GM19324 (cell line): ENCODE measurements around the gene LYRM4.

ENCODE experiments used
- ATAC-seq: cut with Tn5 transposase; IDR thresholded peaks from one replicate; pipeline ENCODE4 v1.9.1; 2021; ENCODE audit warnings: mild to moderate bottlenecking, moderate library complexity; ENCODE audit not compliant: unreplicated experiment, low FRiP score

The LYRM4 gene

DNA sequence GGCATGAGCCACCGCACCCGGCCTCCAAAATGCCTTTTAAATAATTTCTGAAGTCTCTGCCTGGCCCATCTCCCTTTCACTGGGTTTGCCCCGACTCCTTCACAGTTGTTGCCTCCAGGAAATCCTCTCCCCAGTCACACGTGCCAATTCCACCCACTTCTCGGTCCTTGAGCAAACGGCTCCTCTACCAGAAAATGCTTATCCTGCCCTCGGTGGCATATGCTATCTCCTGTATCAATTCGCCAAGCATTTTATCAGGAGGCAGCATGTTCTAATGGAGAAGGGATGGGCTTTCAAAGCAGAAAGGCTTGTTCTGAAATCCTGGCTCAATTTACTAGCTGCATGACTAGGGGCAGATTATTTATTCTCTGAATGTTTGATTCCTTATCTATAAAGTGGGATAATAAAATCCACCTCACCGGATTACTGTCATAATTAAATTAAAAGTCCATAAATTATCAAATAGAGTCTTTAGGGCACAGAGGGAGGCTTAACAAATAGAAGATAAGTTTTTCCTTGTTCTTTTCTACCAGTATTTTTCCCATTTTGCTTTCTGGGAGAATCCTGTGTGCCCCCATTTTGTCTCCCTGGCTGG is 109.3 kb downstream of the LYRM4 start:
- no peak for ATAC-seq

DNA sequence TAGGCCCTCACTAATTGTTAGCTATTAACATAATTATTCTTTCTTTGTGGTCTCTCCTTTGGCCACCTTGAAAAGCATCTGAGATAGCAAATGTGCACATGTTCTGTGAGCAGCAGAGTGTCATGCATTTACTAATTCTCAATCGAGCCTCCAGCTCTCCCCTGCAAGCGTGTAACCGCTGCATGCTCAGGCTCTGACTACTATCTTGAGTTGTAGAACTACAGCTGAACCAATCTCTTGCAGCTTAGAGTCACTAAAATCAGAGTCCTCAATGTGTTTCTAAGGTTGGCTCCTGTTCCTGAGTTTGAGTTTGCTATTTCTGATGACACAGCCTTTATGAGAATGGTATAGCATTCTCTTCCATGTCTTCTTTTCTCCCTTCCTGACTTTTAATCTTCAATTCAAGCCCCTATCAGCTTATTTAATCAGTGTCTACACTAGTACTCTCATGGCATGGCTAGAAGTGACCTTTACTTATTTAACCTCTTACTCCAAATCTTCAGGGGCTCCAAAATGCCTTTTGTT is 110.1 kb downstream of the LYRM4 start:
- no peak for ATAC-seq

DNA sequence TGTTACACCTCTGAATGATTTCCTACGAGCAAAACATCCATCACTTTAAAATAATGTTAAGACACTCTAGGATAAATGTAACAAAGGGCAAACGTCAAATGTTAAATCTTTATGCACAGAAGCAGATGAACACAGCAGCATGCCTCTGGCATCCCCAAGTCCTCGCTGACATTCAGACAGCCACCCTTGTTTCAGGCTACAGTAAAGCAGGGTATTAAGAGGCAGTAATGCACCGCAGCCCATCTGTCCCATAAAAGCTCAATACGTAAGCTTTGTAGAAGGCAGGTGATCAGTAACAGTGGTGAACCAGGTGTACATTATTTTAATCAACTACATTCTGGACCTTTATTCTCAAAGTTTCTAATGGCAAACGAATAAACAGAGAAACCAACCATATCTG is 110.9 kb downstream of the LYRM4 start:
- ATAC-seq: no peak

DNA sequence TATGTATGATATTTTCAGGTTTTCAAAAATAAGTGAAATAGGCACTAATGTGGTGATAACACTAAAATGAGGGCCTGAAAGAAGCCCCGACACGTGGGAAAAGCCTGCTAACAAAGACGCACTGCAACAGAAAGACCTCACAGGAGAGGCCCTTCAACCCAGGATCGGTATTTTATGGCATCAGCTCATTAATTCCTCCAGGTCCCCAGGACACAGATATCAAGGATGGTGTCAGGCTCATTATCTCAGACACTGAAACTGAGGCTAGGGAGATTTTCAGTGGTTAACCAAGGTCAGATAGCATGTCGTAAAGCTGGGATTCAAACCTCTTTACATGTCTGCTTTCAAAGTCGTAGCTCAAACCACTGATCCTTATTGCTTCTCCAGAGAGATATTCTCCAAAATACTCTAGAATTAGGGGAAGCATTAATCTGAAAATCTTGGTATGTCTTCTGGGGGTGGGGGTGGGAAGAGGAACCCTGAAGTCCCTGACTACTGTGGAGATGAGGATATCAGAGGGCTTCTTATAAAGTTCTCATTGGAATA is 111.5 kb downstream of the LYRM4 start:
- ATAC-seq: no peak

DNA sequence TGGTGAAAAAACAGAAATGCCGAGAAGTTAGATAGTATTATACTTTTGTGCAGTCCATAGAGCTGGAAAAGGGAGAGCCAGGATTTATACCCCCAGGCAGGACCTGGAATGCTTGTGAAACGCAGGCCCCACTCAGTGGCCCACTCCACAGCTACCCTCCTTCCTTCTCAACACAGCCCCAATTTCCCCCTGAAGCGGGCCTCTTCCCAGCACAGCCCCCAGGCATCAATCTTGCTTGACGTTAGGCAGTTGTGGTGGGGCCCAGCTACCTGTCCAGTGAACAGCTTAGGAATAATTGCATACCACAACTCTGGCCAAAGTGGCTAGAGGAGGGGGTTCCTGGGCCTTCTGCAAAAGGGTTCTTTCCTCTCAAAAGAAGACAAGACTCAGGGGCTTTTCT is 114.4 kb downstream of the LYRM4 start:
- no peak for ATAC-seq

DNA sequence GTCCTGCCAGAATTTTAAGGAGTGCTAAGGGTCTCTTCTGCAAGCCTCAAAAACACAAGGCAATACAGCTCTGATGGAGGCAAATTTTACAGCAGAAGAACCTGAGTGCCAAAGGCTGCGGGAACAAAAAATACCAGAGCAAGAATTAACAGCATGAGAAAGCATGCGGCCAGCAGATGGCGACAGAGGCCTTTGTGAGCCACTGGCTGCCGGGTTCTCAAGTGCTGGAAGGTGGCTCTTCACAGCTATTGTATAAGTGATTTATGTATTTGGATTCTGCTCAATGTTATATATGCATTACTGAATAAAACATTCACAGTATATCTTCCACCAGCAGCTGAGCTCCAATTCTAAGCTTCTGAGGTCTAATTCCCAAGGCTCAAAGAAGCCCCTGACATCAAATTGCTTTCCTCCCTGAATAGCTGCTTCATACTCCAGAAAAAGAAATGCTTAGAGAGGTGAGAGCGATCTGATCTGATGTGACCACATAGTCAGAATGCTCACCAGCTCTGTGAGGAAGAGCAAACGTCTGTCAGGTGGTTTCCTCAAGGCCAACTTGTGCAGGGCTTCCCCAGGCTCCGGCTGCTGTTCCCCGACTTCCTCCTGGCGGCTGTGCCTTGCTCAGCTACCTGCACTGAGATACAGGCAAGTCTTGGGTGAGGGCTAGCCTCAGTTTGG is 117.0 kb downstream of the LYRM4 start:
- no peak for ATAC-seq

DNA sequence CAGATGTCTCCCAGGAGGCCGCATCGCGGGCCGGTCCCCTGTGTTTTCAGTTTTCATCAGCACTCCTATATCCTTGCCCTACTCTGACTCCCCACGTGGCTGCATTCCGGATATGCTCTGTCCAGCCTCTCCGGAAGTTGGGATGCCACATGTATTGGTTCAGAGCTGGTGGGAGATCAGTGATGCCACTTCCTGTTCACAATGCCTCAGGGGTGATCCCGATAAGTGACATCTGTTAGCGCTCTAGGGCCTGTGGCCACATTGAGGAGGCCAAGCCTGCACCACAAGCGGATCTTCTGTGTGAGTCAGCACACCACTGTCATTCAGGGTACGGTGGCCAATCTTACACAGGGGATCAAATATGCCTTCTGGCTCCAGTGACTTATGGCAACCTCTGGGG is 117.8 kb downstream of the LYRM4 start:
- ATAC-seq: no peak

DNA sequence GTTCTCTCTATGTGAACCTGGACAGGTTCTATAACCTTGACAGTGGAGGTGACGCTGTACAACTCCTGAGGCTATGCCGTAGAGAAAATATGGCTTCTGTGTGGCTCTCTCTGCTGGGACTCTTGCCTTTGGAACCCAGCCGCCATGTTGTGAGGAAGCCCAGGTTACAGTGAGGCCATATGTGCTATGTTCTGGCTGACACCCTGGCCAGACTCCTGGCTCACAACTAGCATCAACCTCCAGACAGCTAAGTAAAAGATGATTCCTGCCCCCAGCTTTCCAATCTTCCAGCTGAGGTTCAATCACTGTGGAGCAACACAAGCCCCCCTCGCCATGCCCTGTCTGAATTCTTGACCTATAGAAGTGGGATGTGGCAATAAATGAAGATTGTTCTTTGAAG is 118.6 kb downstream of the LYRM4 start:
- no peak for ATAC-seq

DNA sequence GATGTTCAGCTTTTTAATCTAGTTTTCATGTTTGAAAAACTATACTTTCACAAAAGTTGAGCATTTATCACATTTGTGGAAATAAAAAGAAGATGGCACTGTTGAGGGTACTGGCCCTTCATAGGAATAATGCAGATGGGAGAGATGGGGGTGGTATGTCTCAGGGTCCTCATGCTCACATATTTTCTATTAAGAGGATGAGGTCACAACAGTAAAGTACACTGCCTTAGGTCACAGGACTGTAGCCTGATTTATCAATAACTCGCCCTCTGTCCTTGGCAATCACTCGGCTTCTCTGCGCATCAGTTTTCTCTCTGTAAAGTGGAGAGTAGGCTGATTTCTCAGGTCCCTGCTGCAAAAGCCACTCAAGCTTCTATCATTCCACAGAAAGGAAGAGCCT is 119.7 kb downstream of the LYRM4 start:
- no peak for ATAC-seq

DNA sequence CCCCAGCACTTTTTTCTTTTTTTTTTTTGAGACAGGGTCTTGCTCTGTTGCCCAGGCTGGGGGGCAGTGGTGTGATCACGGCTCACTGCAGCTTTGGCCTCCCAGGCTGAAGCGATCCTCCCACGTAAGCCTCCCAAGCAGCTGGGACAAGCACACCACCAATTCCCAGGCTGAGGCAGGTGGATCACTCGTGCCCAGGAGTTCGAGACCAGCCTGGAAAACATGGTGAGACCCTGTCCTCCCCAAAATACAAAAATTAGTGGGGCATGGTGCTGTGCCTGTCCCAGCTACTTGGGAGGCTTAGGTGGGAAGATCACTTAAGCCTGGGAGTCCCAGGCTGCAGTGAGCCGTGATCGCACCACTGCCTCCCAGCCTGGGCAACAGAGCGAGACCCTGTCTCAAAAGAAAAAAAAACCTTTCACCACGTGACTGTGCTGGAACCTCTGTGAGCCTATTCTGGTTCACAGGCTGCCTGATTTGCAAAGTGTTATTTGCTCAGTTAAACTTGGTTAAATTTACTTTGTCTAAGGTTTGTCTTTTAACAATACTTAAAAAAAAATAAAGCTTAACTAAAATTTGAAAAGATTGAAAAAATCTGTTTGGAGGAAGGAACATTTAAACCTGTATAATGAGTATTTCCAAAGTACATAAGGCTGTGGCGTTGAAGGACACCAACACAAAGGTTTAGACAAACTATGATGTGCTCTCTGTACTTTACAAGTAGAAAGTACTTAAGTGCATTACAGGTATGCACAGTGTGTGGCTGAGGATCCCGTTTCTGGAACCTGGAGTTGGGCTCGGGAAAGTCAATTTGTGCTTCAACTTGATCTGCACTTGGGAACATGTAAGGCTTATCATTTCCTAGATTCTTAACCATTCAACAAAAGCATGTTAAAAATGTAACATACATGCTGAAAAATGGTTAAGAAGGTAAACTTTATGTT is 120.7 kb downstream of the LYRM4 start:
- ATAC-seq: no peak

DNA sequence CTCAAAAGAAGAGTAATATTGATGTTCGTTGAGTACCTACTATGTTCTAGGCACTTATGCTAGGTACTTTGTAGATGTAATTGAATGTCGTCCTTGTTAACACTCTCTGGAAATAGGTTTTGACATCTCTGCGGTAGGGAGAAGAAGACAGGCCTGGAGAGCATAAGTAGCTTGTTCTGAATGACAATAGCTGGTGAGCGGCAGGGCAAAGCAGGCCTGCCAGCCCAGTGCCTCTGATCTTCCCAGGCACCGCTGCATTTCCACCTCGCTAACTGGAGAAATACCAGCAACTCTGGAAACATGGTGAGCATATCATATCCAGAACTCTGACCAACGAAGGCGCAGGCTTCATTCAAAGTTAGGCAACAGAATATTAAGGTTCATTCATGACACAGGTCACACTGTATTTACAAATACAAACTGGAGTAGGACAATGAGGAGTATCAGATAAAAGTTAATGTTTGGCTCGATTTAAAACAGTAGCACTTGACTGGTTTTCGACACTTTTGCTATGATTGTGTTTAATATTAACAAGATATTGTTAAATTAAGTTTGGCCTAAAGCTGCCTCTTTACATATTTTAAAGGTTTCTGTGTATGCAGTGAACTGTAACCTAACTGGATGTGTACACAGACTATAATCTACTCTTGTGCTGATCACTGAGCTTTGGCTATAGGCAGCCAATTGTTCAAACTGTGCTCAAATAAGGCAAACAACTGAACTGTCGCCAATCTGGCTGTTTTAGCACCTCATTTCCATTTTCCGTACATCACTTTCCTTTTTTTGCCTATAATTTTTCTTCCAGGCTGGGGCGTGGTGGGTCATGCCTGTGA is 121.5 kb downstream of the LYRM4 start:
- no peak for ATAC-seq

DNA sequence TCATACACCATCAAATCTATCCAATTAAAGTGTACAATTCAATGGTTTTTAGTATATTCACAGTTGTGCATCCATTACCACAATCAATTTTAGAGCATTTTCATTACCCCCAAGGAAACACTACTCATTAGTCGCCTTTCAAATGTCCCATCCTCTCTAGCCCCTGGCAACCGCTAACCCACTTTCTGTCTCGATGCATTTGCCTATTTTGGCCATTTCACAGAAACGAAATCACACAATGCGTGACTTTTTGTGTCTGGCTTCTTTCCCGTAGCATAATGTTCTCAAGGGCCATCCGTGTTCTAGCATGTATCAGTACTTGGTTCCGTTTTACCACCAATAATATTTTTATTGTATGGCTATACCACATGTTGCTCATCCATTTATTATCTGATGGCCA is 123.9 kb downstream of the LYRM4 start:
- ATAC-seq: no peak

DNA sequence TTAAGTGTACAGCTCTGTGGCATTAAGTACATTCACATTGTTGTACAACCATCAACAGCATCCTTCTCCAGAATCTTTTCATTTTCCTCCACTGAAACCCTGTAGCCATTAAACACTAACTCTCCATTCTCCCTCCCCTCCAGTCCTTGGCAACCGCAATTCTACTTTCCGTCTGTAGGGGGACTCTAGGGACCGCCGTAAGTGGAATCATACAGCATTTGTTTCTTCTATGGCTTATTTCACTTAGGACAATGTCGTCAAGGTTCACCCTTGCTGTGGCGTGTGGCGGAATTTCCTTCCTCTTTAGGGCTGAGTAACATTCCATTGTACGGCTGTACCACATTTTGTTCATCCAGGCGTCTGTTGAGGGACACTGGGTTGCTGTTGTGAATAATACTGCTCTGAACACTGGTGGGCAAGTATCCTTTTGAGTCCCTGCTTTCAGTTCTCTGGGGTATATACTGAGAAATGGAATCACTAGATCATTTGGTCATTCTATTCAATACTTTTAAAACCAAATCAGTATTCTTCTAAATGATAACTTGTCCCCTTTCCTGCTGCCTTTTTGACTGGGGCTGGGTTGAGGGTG is 124.9 kb downstream of the LYRM4 start:
- no peak for ATAC-seq

DNA sequence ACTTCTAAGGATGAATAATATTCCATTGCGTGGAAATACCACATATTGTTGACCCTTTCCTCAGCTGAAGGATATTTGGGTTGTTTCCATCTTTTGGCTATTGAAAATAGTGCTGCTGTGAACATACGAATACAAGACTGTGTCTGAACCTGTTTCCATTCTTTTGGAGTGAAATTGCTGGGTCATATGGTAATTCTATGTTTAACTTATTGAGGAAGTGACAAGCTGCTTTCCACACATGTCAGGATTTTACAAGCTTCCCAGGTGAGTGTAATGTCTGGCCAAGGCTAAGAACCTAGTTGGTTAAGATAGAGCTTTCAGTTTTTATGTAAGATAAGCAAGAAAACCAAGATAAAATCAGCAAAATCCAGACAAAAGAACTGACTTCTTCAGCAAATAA is 126.8 kb downstream of the LYRM4 start:
- no peak for ATAC-seq

DNA sequence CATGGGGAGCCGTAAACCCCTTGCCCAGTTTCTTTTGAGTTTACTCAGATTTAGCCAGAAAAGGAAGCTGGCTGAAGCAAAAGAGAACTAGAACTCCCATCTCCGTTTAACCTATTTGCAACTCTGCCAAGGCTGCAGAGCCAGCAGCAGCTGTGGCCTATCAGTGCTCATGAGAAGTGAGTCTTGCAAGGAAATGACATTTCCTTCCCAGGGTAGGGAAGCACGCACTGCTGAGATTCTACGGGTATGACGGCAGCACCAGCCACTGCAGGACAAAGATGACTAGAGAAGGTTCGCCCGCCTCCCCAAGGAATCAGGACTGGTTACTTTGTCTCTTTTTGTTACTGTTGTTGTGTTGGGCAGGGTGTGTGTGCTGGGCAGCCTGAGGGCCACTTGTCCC is 128.0 kb downstream of the LYRM4 start:
- ATAC-seq: peak; percentile 49

DNA sequence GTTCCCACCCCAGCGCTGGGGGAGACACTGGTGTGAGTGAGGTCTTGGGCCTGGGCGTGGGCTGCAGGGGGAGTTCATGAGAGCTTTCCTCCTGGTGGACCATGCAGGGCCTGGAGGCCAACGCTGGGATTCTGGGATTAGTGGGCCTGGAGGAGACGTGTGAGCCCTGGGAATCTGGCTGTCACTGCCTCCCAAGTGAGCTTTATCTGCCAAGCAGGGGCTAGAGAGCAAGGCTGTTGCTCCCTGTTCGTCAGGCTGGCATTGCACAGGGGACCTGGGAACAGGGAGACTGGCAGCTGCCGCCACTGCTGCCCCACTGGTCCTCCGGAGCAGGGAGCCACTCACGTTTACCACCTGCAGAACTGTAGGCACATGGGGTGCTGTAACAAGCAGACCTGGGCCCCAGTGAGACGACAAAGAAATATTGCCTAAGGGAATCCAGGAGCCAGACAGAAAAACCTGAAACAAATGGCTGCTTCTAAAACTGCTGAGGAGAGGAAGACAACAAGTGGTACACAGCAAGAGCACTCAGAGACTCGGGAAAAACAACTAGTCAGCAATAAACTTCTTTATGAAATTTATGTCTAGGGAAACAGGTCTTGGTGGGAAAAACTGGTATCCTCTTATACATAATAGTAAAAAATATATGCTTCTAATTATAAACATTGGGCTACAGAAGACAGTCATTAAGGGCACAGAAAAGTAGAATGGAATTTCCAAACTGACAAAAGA is 130.4 kb downstream of the LYRM4 start:
- ATAC-seq: no peak

DNA sequence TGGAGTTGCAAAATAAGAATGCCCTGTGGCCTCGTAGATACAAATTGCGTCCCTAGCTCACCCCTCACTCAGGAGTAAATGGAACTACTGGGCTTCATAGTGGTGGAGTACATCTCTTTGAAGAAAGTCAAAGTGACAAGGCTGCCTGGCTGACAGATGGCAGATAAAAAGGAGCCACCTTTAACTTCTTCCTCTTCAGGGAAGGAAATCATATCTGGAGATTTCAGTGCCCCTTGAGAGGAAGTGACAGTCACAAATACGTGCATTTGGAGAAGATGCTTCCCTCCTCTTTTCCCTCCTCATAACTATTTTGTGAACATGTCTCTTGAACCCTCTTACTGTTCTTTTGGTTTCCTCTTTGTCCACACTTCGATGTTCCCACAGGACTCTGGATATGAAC is 132.4 kb downstream of the LYRM4 start:
- no peak for ATAC-seq

DNA sequence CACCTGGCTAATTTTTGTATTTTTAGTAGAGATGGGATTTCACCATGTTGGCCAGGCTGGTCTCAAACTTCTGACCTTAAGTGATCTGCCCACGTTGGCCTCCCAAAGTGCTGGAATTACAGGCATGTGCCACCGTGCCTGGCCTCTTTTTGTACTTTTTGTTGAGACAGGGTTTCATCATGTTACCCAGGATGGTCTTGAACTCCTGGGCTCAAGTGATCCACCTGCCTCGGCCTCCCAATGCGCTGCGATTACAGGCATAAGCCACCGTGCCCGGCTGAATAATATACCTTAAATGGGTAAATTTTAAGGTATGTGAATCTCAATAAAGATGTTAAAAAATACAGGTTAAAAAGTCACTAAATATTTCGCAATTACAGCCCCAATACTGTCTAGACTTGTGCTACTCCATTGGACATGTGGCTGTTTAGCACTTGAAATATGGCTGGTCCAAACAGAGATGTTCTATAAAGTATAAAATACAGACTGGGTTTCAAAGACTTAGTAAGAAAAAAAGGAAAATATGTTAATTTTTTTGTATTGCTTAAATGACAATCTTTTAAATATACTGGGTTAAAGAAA is 133.6 kb downstream of the LYRM4 start:
- no peak for ATAC-seq

DNA sequence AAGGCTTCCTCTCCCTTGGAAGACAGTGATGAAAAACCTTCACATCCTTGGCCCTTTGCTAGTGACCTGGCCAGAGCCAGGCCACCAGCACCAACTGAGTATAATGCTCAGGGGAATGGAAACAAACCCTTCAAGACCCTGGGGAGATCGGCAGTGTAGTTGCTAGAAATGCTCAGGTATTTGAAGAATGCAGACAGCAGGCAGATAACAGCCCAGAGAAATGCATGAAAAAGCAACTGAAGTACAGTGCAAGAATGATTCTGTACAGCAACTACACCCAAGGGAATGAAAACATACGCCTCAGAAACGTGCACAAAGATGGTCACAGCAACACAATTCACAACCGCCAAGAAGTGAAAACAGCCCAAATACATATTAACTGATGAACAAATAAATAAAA is 134.5 kb downstream of the LYRM4 start:
- no peak for ATAC-seq
